Panc1 (cell line): Measurements from ENCODE around the gene MED28. TPM values are rescaled to one million over a fixed set of nuclear protein-coding genes. Genes with fewer than 3 reads are reported as not detected.

Source experiments
- total RNA-seq: library from RNA; stranded (reverse); gene quantifications from one replicate; pipeline ENCODE4 v1.2.1, GENCODE V29; 2021; ENCODE audit not compliant: unreplicated experiment

Gene MED28
- total RNA-seq, 1 experiment from 2014 or later, result 32.1 TPM

Other genes with a start within 250 kb of the MED28 start
- 15.2 TPM for gene QDPR, start 102.6 kb upstream of the MED28 start, total RNA-seq
- not detected for gene CLRN2, start 99.5 kb upstream of the MED28 start, total RNA-seq
- 51.4 TPM for gene LAP3, start 37.4 kb upstream of the MED28 start, total RNA-seq
- gene FAM184B, start 167.0 kb downstream of the MED28 start, total RNA-seq, result 0.03 TPM
- 28.6 TPM for gene DCAF16, start 196.1 kb downstream of the MED28 start, total RNA-seq
- 31.0 TPM for gene NCAPG, start 196.3 kb downstream of the MED28 start, total RNA-seq